ENCODE measurements around the gene ZNF835. TPM values are rescaled to one million over a fixed set of nuclear protein-coding genes. Genes with fewer than 3 reads are reported as not detected.

The ZNF835 gene
- polyA plus RNA-seq, 3 donors, result 0.07 TPM; not detected in 2

DNA sequence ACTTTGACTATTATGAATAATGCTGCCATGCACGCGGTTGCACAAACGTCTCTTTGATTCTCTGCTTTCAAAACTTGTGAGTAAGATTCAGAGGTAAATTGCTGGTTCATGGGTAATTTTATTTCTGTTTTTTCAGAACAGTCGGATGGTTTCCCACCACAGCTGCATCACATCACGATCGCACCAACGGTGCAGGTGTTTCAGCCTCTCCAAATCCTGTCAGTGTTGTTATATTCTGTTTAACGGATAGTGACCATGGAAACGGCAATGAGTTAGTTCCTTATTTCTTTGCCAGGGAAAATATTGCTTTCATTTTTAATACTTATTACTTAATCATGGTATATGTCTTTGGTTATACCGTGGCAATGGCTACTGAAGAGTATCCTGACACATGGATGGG is 19.1 kb upstream of the ZNF835 start:
- H3K36me3 Mint-ChIP-seq, result no peaks in the 10 kb centered on the region
- Histone ChIP-seq H3K79me2 (ENCODE audit: insufficient read depth, low read length) (no peaks in the 10 kb centered on the region), H3K27me3 (ENCODE audit: control insufficient read depth in 2 of 2, insufficient read depth in 2 of 2, low read length in 2 of 2) (no peaks in the 10 kb centered on the region), H3K4me3 (replicated peaks in 1 of 3; ENCODE audit: low read depth in 2 of 3, low read length in 3 of 3) (no peak overlapping the region), H3K9me3 (replicated peaks in 1 of 2; ENCODE audit: control insufficient read depth in 1 of 2, insufficient read depth in 1 of 2, low read length in 2 of 2) (peaks cover 26 to 55% of the 10 kb centered on the region in 2 donors), H4K20me1 (ENCODE audit: insufficient read depth, low read length) (no peaks in the 10 kb centered on the region), H3K4me2 (replicated peaks; ENCODE audit: extremely low read depth, low read length, poor library complexity, severe bottlenecking) (no peak overlapping the region), H2AFZ (ENCODE audit: insufficient read depth, low read depth, low read length, poor library complexity, severe bottlenecking) (no peak overlapping the region), H3K4me1 (ENCODE audit: control insufficient read depth in 1 of 2, insufficient read depth in 2 of 2, low read length in 2 of 2) (no peaks in the 10 kb centered on the region), H3K27ac (ENCODE audit: low read depth in 1 of 2, low read length in 2 of 2) (no peak overlapping the region), H3K36me3 (replicated peaks in 1 of 2; ENCODE audit: control insufficient read depth in 1 of 2, insufficient read depth in 2 of 2, low read length in 2 of 2) (no peaks in the 10 kb centered on the region), H3K9ac (ENCODE audit: insufficient read depth, low read length, poor library complexity, severe bottlenecking) (no peak overlapping the region)
- H3K27me3 Mint-ChIP-seq (ENCODE audit: low read depth in 3 of 3), result peaks cover 0 to 3% (median 2%) of the 10 kb centered on the region in 3 donors
- no peak for DNase-seq
- no peak overlapping the region for H3K27ac Mint-ChIP-seq
- H3K4me1 Mint-ChIP-seq, result no peaks in the 10 kb centered on the region
- intact Hi-C loops (cut with micrococcal nuclease), result no loop called here
- peaks cover 10 to 42% (median 32%) of the 10 kb centered on the region in 7 donors for H3K9me3 Mint-ChIP-seq
- H3K4me3 Mint-ChIP-seq, result no peak overlapping the region
- TF ChIP-seq, protein P1, sequence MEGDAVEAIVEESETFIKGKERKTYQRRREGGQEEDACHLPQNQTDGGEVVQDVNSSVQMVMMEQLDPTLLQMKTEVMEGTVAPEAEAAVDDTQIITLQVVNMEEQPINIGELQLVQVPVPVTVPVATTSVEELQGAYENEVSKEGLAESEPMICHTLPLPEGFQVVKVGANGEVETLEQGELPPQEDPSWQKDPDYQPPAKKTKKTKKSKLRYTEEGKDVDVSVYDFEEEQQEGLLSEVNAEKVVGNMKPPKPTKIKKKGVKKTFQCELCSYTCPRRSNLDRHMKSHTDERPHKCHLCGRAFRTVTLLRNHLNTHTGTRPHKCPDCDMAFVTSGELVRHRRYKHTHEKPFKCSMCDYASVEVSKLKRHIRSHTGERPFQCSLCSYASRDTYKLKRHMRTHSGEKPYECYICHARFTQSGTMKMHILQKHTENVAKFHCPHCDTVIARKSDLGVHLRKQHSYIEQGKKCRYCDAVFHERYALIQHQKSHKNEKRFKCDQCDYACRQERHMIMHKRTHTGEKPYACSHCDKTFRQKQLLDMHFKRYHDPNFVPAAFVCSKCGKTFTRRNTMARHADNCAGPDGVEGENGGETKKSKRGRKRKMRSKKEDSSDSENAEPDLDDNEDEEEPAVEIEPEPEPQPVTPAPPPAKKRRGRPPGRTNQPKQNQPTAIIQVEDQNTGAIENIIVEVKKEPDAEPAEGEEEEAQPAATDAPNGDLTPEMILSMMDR (IDR thresholded peaks at IDR 0.05), result no peak
- no CpG with 5 or more reads among the region's 10 CpGs for WGBS (ENCODE audit: insufficient coverage)

DNA sequence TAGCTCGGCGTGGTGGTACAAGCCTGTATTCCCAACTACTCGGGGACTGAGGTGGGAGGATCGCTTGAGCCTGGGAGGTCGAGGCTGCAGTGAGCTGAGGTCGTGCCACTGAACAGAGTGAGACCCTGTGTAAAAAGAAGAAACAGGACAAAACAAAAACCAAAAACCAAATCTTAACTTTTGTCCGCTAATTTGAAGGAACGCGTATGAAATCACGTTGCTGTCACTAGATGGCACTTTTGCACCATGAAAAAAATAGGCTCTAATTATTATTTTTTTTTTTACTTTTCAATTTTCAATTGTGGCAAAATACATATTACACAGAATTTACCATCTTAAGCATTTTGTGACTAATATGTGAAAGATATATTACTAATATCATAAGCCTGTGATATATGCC is 17.6 kb upstream of the ZNF835 start:
- no peaks in the 10 kb centered on the region for H3K27me3 ChIP-seq (ENCODE audit: control insufficient read depth in 2 of 2, insufficient read depth in 2 of 2, low read length in 2 of 2)
- no peak overlapping the region for H3K4me3 ChIP-seq (replicated peaks in 1 of 3; ENCODE audit: low read depth in 2 of 3, low read length in 3 of 3)
- WGBS (ENCODE audit: insufficient coverage), result no CpG with 5 or more reads among the region's 10 CpGs
- peaks cover 18 to 58% of the 10 kb centered on the region in 2 donors for H3K9me3 ChIP-seq (replicated peaks in 1 of 2; ENCODE audit: control insufficient read depth in 1 of 2, insufficient read depth in 1 of 2, low read length in 2 of 2)
- H3K36me3 Mint-ChIP-seq, result no peaks in the 10 kb centered on the region
- no peaks in the 10 kb centered on the region for H3K36me3 ChIP-seq (replicated peaks in 1 of 2; ENCODE audit: control insufficient read depth in 1 of 2, insufficient read depth in 2 of 2, low read length in 2 of 2)
- H2AFZ ChIP-seq (ENCODE audit: insufficient read depth, low read depth, low read length, poor library complexity, severe bottlenecking), result no peak overlapping the region
- H3K27me3 Mint-ChIP-seq (ENCODE audit: low read depth in 3 of 3), result peaks cover 0 to 1% (median 0%) of the 10 kb centered on the region in 3 donors
- H3K4me1 Mint-ChIP-seq, result no peaks in the 10 kb centered on the region
- TF ChIP-seq, protein P1 (IDR thresholded peaks at IDR 0.05), result no peak
- no peak overlapping the region for H3K4me2 ChIP-seq (replicated peaks; ENCODE audit: extremely low read depth, low read length, poor library complexity, severe bottlenecking)
- H3K27ac ChIP-seq (ENCODE audit: low read depth in 1 of 2, low read length in 2 of 2), result no peak overlapping the region
- no peaks in the 10 kb centered on the region for H4K20me1 ChIP-seq (ENCODE audit: insufficient read depth, low read length)
- DNase-seq, result no peak
- intact Hi-C loops (cut with micrococcal nuclease), result no loop called here
- peaks cover 13 to 49% (median 32%) of the 10 kb centered on the region in 7 donors for H3K9me3 Mint-ChIP-seq
- H3K27ac Mint-ChIP-seq, result no peak overlapping the region
- H3K9ac ChIP-seq (ENCODE audit: insufficient read depth, low read length, poor library complexity, severe bottlenecking), result no peak overlapping the region
- H3K79me2 ChIP-seq (ENCODE audit: insufficient read depth, low read length), result no peaks in the 10 kb centered on the region
- H3K4me1 ChIP-seq (ENCODE audit: control insufficient read depth in 1 of 2, insufficient read depth in 2 of 2, low read length in 2 of 2), result no peaks in the 10 kb centered on the region
- no peak overlapping the region for H3K4me3 Mint-ChIP-seq

All from CD14-positive monocyte (primary cell).